ENCODE data around the gene COL5A2.

Gene COL5A2

GRCh38 chr2:189178054-189178453, 1.5 kb downstream of the COL5A2 start:
- Histone ChIP-seq H3K9me3 (ENCODE audit: insufficient read depth, low read depth, low read length) (no peaks in the 10 kb centered on the region), H3K4me3 (ENCODE audit: low read length, poor library complexity, severe bottlenecking) (no peak overlapping the region), H3F3A (ENCODE audit: low read depth) (no peaks in the 10 kb centered on the region), H4K20me1 (ENCODE audit: insufficient read depth, low read length, poor library complexity, severe bottlenecking) (no peaks in the 10 kb centered on the region), H3K9me2 (replicated peaks; ENCODE audit: low read depth, low read length) (no peaks in the 10 kb centered on the region), H3K4me2 (ENCODE audit: low read depth, low read length, poor library complexity, severe bottlenecking) (no peak overlapping the region), H3K27me3 (ENCODE audit: insufficient read depth, low read length, poor library complexity, severe bottlenecking) (no peaks in the 10 kb centered on the region), H3K79me2 (ENCODE audit: insufficient read depth, low read length) (no peaks in the 10 kb centered on the region), H3K36me3 (ENCODE audit: insufficient read depth, low read length) (no peaks in the 10 kb centered on the region), H3K4me1 (ENCODE audit: insufficient read depth, low read length, poor library complexity, severe bottlenecking) (no peaks in the 10 kb centered on the region), H2AFZ (ENCODE audit: low read length) (no peak overlapping the region), H3K9ac (ENCODE audit: low read depth, low read length, poor library complexity, severe bottlenecking) (no peak overlapping the region)
- TF ChIP-seq EZH2phosphoT487 (IDR thresholded peaks at IDR 0.05; ENCODE audit: borderline replicate concordance) (no peak), CTCF (conservative IDR thresholded peaks at IDR 0.05; ENCODE audit: low read length) (no peak; the same call in 1 of the 2 replicates)

GRCh38 chr2:189177251-189177840, 2.2 kb downstream of the COL5A2 start:
- Histone ChIP-seq H3K4me3 (ENCODE audit: low read length, poor library complexity, severe bottlenecking) (no peak overlapping the region), H3K9ac (ENCODE audit: low read depth, low read length, poor library complexity, severe bottlenecking) (no peak overlapping the region)

GRCh38 chr2:189176516-189176915, 3.0 kb downstream of the COL5A2 start:
- Histone ChIP-seq H3K4me1 (ENCODE audit: insufficient read depth, low read length, poor library complexity, severe bottlenecking) (no peaks in the 10 kb centered on the region), H3K9me2 (replicated peaks; ENCODE audit: low read depth, low read length) (no peaks in the 10 kb centered on the region), H3K9me3 (ENCODE audit: insufficient read depth, low read depth, low read length) (no peaks in the 10 kb centered on the region), H3K36me3 (ENCODE audit: insufficient read depth, low read length) (no peaks in the 10 kb centered on the region), H4K20me1 (ENCODE audit: insufficient read depth, low read length, poor library complexity, severe bottlenecking) (no peaks in the 10 kb centered on the region), H3F3A (ENCODE audit: low read depth) (no peaks in the 10 kb centered on the region), H3K79me2 (ENCODE audit: insufficient read depth, low read length) (no peaks in the 10 kb centered on the region), H3K4me3 (ENCODE audit: low read length, poor library complexity, severe bottlenecking) (no peak overlapping the region), H3K4me2 (ENCODE audit: low read depth, low read length, poor library complexity, severe bottlenecking) (no peak overlapping the region), H3K27me3 (ENCODE audit: insufficient read depth, low read length, poor library complexity, severe bottlenecking) (no peaks in the 10 kb centered on the region), H2AFZ (ENCODE audit: low read length) (no peak overlapping the region), H3K9ac (ENCODE audit: low read depth, low read length, poor library complexity, severe bottlenecking) (no peak overlapping the region)
- TF ChIP-seq CTCF (conservative IDR thresholded peaks at IDR 0.05; ENCODE audit: low read length) (no peak), EZH2phosphoT487 (IDR thresholded peaks at IDR 0.05; ENCODE audit: borderline replicate concordance) (no peak)

More at GRCh38 chr2:189177251-189177840, 2.2 kb downstream of the COL5A2 start:
- Histone ChIP-seq H3K79me2 (ENCODE audit: insufficient read depth, low read length) (no peaks in the 10 kb centered on the region), H3K27me3 (ENCODE audit: insufficient read depth, low read length, poor library complexity, severe bottlenecking) (no peaks in the 10 kb centered on the region), H4K20me1 (ENCODE audit: insufficient read depth, low read length, poor library complexity, severe bottlenecking) (no peaks in the 10 kb centered on the region), H3K36me3 (ENCODE audit: insufficient read depth, low read length) (no peaks in the 10 kb centered on the region), H3K9me2 (replicated peaks; ENCODE audit: low read depth, low read length) (no peaks in the 10 kb centered on the region), H2AFZ (ENCODE audit: low read length) (no peak overlapping the region), H3K4me2 (ENCODE audit: low read depth, low read length, poor library complexity, severe bottlenecking) (no peak overlapping the region), H3F3A (ENCODE audit: low read depth) (no peaks in the 10 kb centered on the region), H3K9me3 (ENCODE audit: insufficient read depth, low read depth, low read length) (no peaks in the 10 kb centered on the region), H3K4me1 (ENCODE audit: insufficient read depth, low read length, poor library complexity, severe bottlenecking) (no peaks in the 10 kb centered on the region)
- TF ChIP-seq EZH2phosphoT487 (IDR thresholded peaks at IDR 0.05; ENCODE audit: borderline replicate concordance) (no peak), CTCF (conservative IDR thresholded peaks at IDR 0.05; ENCODE audit: low read length) (no peak)
